ENCODE measurements around the gene ADGRL3.
"Not testable (repeated sequence)": the region's sequence is repeated elsewhere in the genome, so short reads cannot be mapped to it uniquely, and the experiment has no call there.

GRCh38 chr4:61509721-61510241, 309.7 kb downstream of the ADGRL3 start:
- TF ChIP-seq POLR2A, CTCF, POLR2AphosphoS5 (IDR thresholded peaks at IDR 0.05): not testable (repeated sequence)

All from suprapubic skin (tissue), 4 donors.